Right lobe of liver (tissue), 4 donors: ENCODE data around the gene SLC22A23.

Experiments used
- POLR2A ChIP-seq: fragments of 450-650 bp; IDR thresholded peaks from one replicate; pipeline ENCODE4 v1.6.1; 2017; ENCODE audit warnings: antibody characterized with exemption, mild to moderate bottlenecking
- TF ChIP-seq, protein P1 (sequence below), 4 donors: fragments of 200-600 bp in 3 of 4; fragments of 450-650 bp in 1 of 4; IDR thresholded peaks; one replicate each; pipeline versions ENCODE4 v1.5.1 to v1.8.0; 2016 to 2022; ENCODE audit warnings: antibody characterized with exemption in 4 of 4, mild to moderate bottlenecking in 2 of 4
- donor health status: DM: no; HTN: no; CAD: no.
- donor health status: DM: no; HTN: no; CAD: no.
- donor health status: DM: no; HTN: yes; CAD: no.

DNA sequence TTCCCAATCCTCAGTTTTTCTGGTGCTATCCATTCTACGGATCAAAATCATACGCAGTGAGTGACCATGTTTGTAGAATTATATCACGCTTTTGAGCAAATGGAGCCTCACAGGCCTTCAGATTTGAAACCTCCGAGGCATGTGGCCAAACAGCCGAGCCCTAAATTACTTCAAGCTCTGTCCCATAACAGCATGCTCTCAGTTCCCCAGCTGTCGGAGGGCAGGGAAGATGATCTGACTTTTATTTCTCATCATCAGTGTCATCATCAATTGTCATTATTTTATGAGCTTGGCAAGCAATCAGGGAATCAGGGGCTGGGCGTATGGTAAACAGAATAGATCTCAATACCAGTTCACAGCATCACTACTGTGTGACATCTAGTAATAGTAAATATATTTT is 124.9 kb downstream of the SLC22A23 start:
- TF ChIP-seq, protein P1, sequence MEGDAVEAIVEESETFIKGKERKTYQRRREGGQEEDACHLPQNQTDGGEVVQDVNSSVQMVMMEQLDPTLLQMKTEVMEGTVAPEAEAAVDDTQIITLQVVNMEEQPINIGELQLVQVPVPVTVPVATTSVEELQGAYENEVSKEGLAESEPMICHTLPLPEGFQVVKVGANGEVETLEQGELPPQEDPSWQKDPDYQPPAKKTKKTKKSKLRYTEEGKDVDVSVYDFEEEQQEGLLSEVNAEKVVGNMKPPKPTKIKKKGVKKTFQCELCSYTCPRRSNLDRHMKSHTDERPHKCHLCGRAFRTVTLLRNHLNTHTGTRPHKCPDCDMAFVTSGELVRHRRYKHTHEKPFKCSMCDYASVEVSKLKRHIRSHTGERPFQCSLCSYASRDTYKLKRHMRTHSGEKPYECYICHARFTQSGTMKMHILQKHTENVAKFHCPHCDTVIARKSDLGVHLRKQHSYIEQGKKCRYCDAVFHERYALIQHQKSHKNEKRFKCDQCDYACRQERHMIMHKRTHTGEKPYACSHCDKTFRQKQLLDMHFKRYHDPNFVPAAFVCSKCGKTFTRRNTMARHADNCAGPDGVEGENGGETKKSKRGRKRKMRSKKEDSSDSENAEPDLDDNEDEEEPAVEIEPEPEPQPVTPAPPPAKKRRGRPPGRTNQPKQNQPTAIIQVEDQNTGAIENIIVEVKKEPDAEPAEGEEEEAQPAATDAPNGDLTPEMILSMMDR (IDR thresholded peaks at IDR 0.05), result no peak
- TF ChIP-seq POLR2A, result no peak
